GM12801 (cell line): ENCODE data around the gene MLX.

ENCODE experiments used
- CTCF ChIP-seq: IDR thresholded peaks from one replicate; pipeline ENCODE4 v1.5.1; 2011; ENCODE audit warnings: control low read depth; ENCODE audit not compliant: insufficient read length; ENCODE audit errors: extremely low read depth

Gene MLX

GRCh38 chr17:42554250-42555121, 12.4 kb upstream of the MLX start:
- TF ChIP-seq CTCF: no peak

GRCh38 chr17:42555122-42555622, 11.7 kb upstream of the MLX start:
- no peak for TF ChIP-seq CTCF

- TF ChIP-seq CTCF: no peak
Measured at GRCh38 chr17:42559075-42559474, 7.8 kb upstream of the MLX start.

GRCh38 chr17:42560246-42560645, 6.7 kb upstream of the MLX start:
- TF ChIP-seq CTCF: no peak

GRCh38 chr17:42561897-42562387, 5.0 kb upstream of the MLX start, which contains the start of gene COASY:
TSS of gene COASY (plus strand) at chr17:42562148. CDS start at chr17:42562623, 475 bp downstream.
- no peak for TF ChIP-seq CTCF

GRCh38 chr17:42562388-42563142, 4.3 kb upstream of the MLX start:
- no peak for TF ChIP-seq CTCF

- TF ChIP-seq CTCF: no peak
Measured at GRCh38 chr17:42563143-42563509, 3.8 kb upstream of the MLX start.
